ENCODE data around the gene KDM5D.
A peak's percentile ranks its signal among the peaks of the same experiment; 100 is the strongest.

The KDM5D gene

DNA sequence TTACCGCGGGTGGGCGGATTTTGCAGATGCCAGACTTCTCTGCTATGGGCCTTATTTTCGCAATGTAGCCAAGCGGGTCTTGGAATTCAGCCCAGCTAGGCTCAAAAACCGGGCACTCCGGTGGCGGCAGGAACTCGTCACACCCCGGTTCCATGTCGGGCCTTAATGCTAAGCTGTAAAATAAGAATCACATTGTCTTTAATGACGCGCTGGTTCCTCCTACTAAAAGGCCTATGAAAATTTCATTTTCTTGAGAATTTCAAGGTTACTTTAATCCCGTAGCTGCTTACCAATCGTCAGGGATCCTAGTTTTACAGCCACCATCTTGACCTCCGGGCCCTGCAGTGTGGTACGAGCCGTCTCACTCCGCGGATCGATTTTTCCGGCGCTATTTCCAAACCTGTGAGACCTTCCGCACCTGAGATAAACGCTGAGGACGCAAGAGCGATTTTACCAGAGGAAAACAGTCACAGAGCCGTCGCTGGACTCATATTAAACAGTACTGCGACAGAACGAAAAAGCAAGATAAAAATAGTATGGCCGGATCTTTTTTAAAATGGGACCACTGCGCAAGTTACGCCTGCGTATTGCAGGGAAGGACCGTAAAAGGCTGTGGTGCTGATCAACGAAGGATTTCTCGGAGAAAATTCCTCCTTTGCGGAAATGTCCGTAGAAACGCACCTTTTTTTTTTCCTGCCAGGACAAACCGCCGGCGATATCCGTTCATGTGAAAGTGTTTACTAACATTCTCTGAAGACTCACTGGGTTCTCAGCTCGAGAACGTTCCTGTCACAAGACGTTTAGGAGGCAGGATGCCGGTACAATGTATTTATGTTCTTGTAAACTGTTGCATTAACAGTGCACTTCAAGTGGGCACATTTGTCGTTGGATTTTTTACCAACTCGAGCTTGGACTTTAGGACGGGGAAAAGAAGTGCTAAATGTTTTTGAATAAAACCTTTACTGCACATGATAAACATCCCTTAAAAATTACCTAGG lies at the start of gene KDM5D:
KDM5D (minus strand) TSS at position 346 of the 998 bp plus-strand sequence; CDS start at position 154, 192 bp downstream.
- DNase-seq (ENCODE audit: extremely low read depth, low read depth): peak; percentile 19
- peak within 1 kb of the TSS; percentile 60 for H3K4me3 ChIP-seq (replicated peaks; ENCODE audit: low read depth, low read length)

DNA sequence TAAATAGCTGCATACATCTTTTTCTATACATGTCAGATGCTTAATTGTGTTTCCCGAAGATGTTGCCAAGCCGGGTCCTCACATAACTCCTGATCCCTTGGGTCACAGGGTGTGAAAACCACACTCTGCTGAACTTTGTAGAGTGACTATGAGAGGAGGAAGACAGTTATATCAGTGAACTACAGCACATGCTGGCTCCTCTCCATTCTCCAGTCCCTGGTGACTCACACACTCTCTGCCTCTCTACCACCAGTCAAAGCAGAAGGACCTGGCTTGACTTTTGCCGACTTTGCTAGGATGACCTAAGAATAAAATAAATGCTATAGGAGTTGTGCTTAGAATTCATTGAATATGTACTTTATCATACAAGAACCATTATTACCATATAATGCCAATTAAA lies 23.8 kb upstream of the KDM5D start:
- H3K4me3 ChIP-seq (replicated peaks; ENCODE audit: low read depth, low read length): no peak overlapping the region
- TF ChIP-seq, protein P1, sequence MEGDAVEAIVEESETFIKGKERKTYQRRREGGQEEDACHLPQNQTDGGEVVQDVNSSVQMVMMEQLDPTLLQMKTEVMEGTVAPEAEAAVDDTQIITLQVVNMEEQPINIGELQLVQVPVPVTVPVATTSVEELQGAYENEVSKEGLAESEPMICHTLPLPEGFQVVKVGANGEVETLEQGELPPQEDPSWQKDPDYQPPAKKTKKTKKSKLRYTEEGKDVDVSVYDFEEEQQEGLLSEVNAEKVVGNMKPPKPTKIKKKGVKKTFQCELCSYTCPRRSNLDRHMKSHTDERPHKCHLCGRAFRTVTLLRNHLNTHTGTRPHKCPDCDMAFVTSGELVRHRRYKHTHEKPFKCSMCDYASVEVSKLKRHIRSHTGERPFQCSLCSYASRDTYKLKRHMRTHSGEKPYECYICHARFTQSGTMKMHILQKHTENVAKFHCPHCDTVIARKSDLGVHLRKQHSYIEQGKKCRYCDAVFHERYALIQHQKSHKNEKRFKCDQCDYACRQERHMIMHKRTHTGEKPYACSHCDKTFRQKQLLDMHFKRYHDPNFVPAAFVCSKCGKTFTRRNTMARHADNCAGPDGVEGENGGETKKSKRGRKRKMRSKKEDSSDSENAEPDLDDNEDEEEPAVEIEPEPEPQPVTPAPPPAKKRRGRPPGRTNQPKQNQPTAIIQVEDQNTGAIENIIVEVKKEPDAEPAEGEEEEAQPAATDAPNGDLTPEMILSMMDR (IDR thresholded peaks at IDR 0.05; ENCODE audit: low read depth, low read length, missing control alignments): no peak
- no peak for DNase-seq (ENCODE audit: extremely low read depth, low read depth)

More for the DNA sequence above, at the start of gene KDM5D:
- TF ChIP-seq, protein P1 (IDR thresholded peaks at IDR 0.05; ENCODE audit: low read depth, low read length, missing control alignments): no peak

DNA sequence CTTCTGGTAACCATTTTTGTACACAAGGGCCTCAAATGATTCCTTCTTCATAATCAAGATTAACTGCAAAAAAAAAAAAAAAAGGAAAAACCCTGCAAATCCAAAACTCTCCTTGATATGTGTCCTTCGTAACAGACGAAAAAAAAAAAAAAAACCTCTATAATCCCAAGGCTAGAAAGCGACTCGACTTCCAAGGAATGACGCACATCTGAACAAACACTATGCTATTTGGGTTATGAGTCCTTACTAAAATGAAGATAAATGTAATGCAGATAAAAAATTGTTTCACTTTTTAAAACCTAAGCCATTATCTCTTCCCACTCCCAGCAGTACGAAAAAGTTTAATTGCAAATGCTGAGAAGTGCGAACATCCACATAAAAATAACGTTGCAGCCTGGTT lies 1.2 kb downstream of the KDM5D start:
- no peak for DNase-seq (ENCODE audit: extremely low read depth, low read depth)
- H3K4me3 ChIP-seq (replicated peaks; ENCODE audit: low read depth, low read length): peak overlapping the region; percentile 60
- TF ChIP-seq, protein P1 (IDR thresholded peaks at IDR 0.05; ENCODE audit: low read depth, low read length, missing control alignments): no peak

DNA sequence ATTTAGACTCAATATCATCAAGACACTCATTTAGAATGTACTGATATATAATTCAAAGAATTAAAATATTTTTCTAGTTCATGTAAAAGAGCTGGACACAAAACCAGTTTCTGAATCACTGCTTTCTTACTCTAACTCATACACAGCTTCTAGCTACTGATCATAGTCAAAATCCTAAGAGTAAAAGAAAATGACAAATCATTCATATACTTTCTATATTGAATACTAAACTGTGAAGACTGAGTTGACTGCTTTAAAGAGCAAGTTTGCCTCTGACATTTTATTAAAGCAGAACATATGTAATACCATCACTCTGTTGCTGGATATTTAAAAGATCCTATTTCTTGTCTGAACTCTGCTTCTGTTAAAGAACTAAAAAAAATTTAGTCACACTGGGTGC lies 2.4 kb downstream of the KDM5D start:
- TF ChIP-seq, protein P1 (IDR thresholded peaks at IDR 0.05; ENCODE audit: low read depth, low read length, missing control alignments): no peak
- DNase-seq (ENCODE audit: extremely low read depth, low read depth): no peak
- no peak overlapping the region for H3K4me3 ChIP-seq (replicated peaks; ENCODE audit: low read depth, low read length)

DNA sequence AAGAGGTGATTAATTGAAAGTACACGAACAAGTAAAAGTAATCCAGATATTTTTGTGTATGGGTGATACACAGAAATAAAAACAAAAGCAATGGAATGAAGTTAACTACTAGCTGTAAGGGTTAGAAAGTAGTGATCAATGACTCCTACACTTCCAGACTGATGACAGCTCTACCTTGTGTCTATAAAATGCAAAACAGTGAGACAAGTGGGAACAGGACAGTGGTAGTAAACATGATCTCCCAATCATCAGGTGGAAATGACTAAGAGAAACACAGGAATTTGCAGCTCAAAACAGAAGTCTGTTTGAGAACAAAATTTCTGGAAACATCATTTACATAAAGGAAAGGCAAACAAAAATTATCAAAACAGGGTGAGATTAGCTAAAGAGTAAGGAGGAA lies 10.1 kb downstream of the KDM5D start:
- DNase-seq (ENCODE audit: extremely low read depth, low read depth): no peak
- no peak overlapping the region for H3K4me3 ChIP-seq (replicated peaks; ENCODE audit: low read depth, low read length)
- TF ChIP-seq, protein P1 (IDR thresholded peaks at IDR 0.05; ENCODE audit: low read depth, low read length, missing control alignments): no peak

DNA sequence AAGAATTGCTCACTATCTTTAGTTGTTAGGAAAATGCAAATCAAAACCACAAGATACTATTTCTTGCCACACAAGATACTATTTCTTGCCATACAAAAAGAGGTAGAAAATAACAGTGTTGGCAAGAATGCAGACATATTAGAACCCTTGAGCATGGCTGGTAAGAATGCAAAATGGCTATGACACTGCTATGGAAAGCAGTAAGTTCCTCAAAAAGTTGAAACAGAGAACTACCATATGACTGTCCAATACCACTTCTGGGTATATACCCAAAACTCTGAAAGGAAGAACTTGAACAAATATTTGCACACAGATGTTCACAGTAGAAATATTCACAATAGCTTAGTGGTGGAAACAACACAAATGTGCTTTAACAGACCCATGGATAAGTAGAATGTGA lies 26.6 kb downstream of the KDM5D start:
- H3K4me3 ChIP-seq (replicated peaks; ENCODE audit: low read depth, low read length): no peak overlapping the region
- DNase-seq (ENCODE audit: extremely low read depth, low read depth): no peak
- TF ChIP-seq, protein P1 (IDR thresholded peaks at IDR 0.05; ENCODE audit: low read depth, low read length, missing control alignments): no peak
